ENCODE measurements around the gene PLXNA4.

- TF ChIP-seq GATA2 (IDR thresholded peaks at IDR 0.05; ENCODE audit: low read depth, low read length) (no peak), GATA3 (IDR thresholded peaks at IDR 0.05; ENCODE audit: low read depth, low read length) (no peak)
Measured at GRCh38 chr7:132520591-132521280, 55.5 kb downstream of the PLXNA4 start.

Measured in SH-SY5Y (cell line).